GM21367 (cell line): ENCODE data around the gene KRTAP11-1.

ENCODE experiments used
- ATAC-seq: cut with Tn5 transposase; IDR thresholded peaks from one replicate; pipeline ENCODE4 v1.9.1; 2021; ENCODE audit not compliant: unreplicated experiment

KRTAP11-1 gene, protein sequence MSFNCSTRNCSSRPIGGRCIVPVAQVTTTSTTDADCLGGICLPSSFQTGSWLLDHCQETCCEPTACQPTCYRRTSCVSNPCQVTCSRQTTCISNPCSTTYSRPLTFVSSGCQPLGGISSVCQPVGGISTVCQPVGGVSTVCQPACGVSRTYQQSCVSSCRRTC

DNA sequence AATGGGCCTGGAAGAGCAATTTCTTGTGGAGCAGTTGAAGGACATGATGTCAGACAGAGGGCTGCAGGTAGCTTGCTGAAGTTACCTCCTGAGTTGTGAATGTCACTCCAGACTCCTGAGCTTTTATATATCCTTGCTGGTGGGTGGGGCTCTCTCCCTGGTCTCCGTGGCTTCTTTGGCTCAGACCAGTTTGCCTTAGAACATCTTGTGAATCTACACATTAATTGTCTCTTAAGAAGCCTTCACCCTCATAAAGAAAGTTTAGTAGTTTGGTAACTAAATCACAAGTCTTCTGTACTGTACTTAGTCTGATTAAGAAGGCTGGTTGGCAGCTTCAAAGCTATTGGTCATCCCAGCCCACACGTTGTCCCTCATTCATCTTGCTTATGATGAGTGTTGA, at the start of gene KRTAP11-1:
Gene KRTAP11-1 (minus strand): TSS at position 101 of the 400 bp plus-strand sequence. CDS start 56 bp downstream, at position 45.
- ATAC-seq = no peak

DNA sequence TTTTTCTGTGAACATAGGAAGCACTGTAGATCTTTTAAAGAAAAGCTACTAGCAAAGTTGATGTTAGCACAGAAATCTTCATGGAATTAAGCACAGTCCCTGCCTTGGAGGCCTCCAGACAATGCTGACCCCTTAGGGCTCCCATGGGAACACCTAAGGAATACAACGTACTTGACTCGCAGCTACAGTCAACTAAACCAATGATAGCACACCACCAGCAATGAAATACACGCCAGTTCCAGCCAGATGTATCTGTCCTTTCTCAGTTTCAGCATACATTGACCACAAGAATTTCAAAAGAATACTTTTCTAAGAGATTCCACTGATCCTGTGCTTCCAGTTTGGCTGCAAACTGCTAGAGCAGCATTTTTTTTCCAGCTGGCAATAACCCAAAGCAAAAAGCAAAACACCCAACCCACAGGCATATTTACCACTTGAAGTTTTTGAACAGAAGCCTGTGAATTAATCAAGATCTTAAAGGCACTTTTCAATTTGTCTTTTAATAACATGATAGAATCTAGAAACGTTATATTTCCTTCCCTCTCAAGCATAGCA, 42.8 kb upstream of the KRTAP11-1 start:
- no peak for ATAC-seq

DNA sequence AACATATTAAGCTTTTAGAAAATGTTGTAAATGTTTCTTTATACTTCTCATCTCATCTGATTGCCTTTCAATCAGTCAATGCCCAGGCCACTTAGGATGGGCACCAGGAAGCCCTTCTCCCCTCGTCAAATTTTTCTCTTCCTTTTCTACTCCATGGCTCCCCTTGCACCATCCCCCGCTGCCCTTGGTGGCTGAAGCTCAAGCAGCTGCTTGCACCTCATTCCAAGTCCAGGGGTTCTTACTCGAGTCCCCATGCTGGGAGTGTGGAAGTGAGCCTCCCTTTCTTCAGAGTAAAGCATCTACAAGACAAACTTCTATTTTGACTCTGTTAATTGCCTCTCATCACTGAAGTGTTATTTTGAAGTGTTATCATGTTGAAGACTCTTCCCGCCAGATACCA, 39.7 kb upstream of the KRTAP11-1 start:
- no peak for ATAC-seq

DNA sequence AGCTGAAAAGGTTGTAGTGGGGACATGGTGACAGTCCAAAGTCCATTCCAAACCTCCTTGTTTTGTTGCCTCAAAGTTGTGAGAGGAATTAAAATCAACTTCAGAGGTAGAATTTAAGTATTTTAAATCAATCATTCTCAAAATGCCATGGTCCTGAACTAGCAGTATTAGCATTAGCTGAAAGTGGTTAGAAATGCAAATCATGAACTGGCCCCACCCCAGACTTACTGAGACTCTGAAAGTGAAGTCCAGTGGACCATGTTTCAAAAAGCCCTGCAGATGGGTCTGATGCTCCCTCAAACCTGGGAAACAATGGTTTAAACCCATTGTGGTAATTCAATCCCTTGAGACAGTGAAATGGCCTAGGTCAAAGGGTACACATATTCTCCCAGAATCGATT, 36.2 kb upstream of the KRTAP11-1 start:
- no peak for ATAC-seq

- ATAC-seq = no peak
Measured at GRCh38 chr21:30900881-30901280, 19.5 kb upstream of the KRTAP11-1 start.

GRCh38 chr21:30882866-30883597, 1.7 kb upstream of the KRTAP11-1 start:
- ATAC-seq = no peak

- ATAC-seq = no peak
Measured at GRCh38 chr21:30880914-30881313, 466 bp downstream of the KRTAP11-1 start.

DNA sequence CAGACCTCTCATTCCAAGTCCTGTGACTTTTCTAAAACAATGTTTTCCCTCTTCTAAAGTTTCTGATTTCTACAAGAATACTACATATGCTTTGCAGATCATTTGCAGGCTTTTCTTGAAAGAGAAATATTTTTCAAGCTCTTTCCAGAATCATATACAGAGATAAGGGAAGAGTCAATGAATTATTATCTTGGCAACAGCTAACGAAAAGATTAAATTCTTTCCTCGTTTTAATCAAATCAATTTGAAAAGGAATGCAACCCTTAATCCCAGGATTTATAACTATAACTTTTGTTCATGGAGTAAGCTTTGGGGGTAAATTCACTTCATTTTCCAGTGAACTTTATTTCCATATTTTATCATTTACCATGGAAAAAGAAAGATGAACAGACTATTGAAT, 6.9 kb downstream of the KRTAP11-1 start:
- ATAC-seq = no peak

GRCh38 chr21:30847627-30848500, 33.5 kb downstream of the KRTAP11-1 start:
- ATAC-seq = no peak

DNA sequence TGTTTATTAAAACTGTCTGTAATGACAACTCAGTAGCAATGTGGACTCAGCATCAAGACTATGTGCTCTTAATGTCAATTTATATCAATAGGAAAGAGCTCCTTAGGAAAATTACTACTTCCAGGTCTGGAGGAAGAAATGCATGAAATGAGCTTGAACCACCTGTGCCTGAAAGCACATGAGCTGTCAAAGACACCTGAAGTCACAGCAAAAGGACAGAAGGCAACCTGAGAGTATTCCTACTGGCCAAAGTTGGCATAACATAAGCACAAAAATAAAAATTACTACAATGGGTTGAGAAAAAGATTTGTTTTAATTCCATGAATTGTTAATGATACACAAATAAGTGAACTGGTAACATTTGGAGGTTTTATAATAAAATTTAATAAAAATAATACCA, 38.4 kb downstream of the KRTAP11-1 start:
- no peak for ATAC-seq

DNA sequence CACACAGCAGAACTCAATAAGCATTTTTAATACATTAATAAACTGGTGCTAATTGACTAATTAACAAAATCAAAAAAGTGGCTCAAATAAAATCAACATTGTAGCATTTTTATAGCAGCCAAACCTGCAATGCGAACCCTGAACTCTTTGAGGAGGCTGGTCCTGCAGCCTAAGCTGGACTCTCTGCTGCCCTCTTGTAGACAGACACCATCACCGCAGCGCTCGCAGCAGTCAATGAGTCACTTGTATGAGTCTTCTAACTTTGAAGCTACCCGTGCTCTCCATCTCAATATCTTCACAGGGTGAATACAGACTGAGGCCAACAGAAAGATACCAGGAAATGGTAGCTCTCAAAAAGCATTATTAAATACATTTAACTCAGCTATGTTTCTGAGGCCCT, 42.1 kb downstream of the KRTAP11-1 start:
- ATAC-seq = no peak

DNA sequence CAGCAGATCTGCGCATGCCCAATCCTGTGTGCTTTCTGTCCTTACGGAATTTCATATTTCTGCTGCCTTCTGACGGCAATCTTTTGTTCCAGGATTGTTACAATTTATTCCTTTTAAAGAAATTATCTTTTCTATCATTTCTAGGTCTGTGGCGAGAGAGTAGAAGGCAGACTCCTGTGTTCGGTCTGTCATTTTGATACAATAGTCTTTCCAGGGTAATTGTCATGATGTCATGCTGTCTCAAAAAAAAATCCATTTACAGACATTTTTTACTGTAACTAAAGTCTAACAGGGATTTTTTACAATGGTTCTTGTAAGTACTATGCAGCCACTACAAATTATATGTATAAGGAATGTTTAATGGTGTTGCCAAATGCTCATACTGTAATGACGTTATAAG, 42.8 kb downstream of the KRTAP11-1 start:
- no peak for ATAC-seq

DNA sequence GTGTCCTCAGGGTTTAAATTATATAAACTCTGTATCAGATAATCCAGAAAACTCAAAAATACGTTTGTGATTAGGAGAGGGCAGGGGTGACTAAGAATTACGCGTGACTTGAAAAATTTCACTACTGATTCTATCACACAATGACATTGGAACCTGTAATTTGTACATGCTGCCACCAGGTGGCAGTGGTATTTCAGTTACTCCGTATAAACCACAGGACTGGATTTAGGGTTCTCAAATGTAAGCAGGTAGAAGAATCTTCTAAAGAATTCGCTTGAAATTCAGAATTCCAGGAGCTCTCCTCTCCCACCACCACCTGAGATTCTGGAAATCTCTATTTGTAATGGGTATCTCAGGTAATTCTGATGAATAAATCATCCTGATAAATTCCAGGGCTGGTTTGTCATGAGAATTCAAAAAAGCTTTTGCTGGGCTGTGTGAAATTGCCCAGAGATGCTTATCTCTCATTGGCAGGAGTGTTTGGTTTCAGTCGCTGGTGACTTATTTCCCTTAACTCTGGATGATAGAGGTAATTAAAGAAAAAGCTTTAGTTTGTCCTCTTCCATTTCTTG, 50.1 kb downstream of the KRTAP11-1 start:
- no peak for ATAC-seq
